SK-N-MC (cell line): ENCODE results near the gene XRCC4.

Experiments
- EZH2 ChIP-seq: fragments of 200-600 bp; sonication (generic); IDR thresholded peaks from one replicate; pipeline ENCODE4 v1.6.1; 2017; ENCODE audit warnings: antibody characterized with exemption
- FOXP2 ChIP-seq: optimal IDR thresholded peaks from 2 replicates; pipeline ENCODE3; 2011; ENCODE audit warnings: mild to moderate bottlenecking, moderate library complexity; ENCODE audit not compliant: insufficient read depth; ENCODE audit errors: extremely low read length, control extremely low read depth
- POLR2AphosphoS5 ChIP-seq: IDR thresholded peaks from 2 replicates; pipeline ENCODE4 v1.6.1; 2012; ENCODE audit warnings: mild to moderate bottlenecking, low read depth, low read length, borderline replicate concordance

DNA sequence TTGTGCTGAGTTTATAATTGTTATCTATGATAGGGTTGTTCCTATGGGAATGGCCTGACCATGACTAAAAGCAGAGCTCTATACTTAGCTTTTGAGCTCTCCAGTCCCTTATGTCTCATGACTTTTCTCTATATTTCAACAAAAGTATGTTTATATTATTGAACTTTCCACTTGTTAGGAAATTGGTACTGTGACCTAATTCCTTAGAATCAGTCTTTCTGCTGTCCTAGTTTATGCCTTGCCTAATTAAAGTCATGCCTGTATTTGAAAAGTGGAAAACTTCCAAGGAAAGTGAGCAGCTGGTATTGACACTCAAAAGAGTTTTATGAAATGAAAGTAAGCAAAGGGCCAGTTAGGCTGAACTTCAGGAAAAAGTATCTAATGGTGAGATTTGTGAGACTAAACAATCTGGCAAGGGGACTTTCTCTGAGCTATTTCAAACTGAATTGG, 68.6 kb downstream of the XRCC4 start:
- TF ChIP-seq EZH2 = no peak
- TF ChIP-seq POLR2AphosphoS5 = no peak
- TF ChIP-seq FOXP2 = no peak
